ENCODE measurements around the gene IYD. TPM values are rescaled to one million over a fixed set of nuclear protein-coding genes. Genes with fewer than 3 reads are reported as not detected.
A peak's percentile ranks its signal among the peaks of the same experiment; 100 is the strongest.

Gene IYD
- polyA plus RNA-seq, 2 of the 4 experiments (the other 2 are of a cell fraction): 0.08 TPM; not detected in 1

DNA sequence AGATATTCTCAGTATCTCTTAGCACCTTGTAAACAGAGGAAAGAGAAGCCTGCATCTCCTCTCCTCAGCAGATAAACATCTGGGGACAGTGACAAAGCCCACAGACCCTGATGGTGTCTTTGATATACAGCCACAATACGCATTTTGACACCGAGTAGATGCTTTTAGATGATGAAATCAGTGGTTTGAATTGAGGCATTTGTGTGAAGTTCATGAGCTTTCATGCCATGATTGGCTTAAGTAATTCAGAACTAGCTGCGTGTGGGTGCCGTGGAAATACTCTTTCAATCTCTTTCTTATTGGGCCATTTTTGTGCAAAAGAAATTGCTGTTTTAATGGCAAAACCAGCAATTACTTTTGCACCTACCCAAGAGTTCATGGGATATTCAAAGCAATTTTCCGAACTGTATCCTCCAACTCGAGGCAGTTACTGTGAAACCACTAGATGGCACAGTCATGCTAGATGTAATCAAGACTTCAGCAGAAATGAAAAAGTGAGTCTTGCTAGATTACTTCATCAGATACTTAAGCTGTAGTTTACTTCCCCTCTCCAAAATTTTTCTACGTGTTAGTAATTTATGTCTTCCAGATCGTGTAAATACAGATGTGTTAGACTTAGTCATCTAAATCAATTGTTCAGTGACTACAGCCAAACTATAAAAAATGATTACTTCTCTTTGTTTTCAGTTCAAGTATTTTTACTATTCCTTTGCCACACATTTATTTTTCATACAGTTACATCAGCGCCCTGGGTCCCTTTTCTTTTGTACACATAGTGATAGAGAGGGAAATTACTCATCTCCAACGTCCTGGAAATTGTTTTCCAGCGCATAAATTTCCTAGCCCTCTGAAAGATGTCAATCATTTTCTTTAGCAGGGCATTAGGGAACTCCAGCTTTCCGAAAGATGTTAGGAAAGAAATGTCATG is 49.4 kb downstream of the IYD start (continued):
- no peak for TF ChIP-seq RFX5 (IDR thresholded peaks at IDR 0.05)
- TF ChIP-seq, protein P1, sequence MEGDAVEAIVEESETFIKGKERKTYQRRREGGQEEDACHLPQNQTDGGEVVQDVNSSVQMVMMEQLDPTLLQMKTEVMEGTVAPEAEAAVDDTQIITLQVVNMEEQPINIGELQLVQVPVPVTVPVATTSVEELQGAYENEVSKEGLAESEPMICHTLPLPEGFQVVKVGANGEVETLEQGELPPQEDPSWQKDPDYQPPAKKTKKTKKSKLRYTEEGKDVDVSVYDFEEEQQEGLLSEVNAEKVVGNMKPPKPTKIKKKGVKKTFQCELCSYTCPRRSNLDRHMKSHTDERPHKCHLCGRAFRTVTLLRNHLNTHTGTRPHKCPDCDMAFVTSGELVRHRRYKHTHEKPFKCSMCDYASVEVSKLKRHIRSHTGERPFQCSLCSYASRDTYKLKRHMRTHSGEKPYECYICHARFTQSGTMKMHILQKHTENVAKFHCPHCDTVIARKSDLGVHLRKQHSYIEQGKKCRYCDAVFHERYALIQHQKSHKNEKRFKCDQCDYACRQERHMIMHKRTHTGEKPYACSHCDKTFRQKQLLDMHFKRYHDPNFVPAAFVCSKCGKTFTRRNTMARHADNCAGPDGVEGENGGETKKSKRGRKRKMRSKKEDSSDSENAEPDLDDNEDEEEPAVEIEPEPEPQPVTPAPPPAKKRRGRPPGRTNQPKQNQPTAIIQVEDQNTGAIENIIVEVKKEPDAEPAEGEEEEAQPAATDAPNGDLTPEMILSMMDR (IDR thresholded peaks at IDR 0.05): peak; percentile 75
- no peak for TF ChIP-seq HDAC2 (IDR thresholded peaks at IDR 0.05)
- TF ChIP-seq POLR2AphosphoS2 (conservative IDR thresholded peaks at IDR 0.05; ENCODE audit: low read length): no peak
- TF ChIP-seq MYC (IDR thresholded peaks at IDR 0.05; ENCODE audit: borderline replicate concordance, low read length): no peak
- no peak for TF ChIP-seq RNF2 (IDR thresholded peaks at IDR 0.05; ENCODE audit: borderline replicate concordance, low read depth)
- no peak for TF ChIP-seq RARB (CRISPR knock-in tag; IDR thresholded peaks at IDR 0.05)
- TF ChIP-seq RCOR1 (IDR thresholded peaks at IDR 0.05; ENCODE audit: low read depth, low read length): no peak
- TF ChIP-seq HOXA7 (CRISPR knock-in tag; IDR thresholded peaks at IDR 0.05): no peak
- no peak for TF ChIP-seq EHMT2 (IDR thresholded peaks at IDR 0.05; ENCODE audit: low read depth)
- TF ChIP-seq ZFP36 (IDR thresholded peaks at IDR 0.05; ENCODE audit: borderline replicate concordance, partially characterized antibody): no peak
- TF ChIP-seq EP300 (IDR thresholded peaks at IDR 0.05): peak in 1 of 2 experiments; percentile 61; a peak in 2 of 5 replicates
- TF ChIP-seq MAZ (IDR thresholded peaks at IDR 0.05; ENCODE audit: borderline replicate concordance, low read depth, low read length): no peak
- TF ChIP-seq, protein P2, sequence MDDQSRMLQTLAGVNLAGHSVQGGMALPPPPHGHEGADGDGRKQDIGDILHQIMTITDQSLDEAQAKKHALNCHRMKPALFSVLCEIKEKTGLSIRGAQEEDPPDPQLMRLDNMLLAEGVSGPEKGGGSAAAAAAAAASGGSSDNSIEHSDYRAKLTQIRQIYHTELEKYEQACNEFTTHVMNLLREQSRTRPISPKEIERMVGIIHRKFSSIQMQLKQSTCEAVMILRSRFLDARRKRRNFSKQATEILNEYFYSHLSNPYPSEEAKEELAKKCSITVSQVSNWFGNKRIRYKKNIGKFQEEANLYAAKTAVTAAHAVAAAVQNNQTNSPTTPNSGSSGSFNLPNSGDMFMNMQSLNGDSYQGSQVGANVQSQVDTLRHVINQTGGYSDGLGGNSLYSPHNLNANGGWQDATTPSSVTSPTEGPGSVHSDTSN (IDR thresholded peaks at IDR 0.05): no peak
- no peak for TF ChIP-seq BHLHE40 (IDR thresholded peaks at IDR 0.05; ENCODE audit: low read depth, low read length)
- TF ChIP-seq CHD2 (IDR thresholded peaks at IDR 0.05; ENCODE audit: low read length, partially characterized antibody): no peak
- no peak for TF ChIP-seq NFE2L2 (conservative IDR thresholded peaks at IDR 0.05; ENCODE audit: low read length)

DNA sequence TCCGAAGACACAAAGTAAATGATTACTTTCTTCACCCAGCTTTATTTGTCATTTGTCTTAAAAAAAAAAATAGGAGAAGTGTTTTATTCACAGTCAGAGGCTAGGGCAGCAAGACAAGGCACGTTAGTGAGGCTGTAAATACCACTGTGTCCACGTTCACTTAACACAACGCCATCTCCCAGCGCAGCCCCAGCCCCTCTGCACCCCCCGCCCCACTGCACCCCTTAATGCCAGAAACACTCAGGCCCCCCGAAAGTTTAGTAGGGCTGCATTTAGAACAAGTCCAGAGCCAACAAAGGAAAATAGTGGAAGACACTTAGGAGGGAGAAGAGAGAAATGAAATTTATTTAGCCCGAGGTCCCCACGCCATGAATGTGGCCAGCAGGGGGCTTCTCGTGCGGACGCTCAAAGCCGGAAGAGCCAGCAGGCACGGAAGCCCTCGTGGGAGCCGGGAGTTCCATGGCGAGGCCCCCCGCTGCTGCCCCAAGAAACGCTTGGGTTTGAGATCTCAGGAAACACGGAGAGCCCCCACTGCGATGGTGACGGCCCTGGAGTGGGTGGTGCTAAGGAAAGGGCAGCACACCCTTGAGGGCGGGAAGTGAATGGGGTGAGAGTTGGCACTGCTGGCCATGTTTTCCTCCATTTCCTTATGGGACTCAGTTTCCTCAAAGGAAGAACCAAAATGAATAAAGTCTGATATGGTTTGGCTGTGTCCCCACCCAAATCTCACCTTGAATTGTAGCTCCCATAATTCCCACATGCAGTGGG is 50.2 kb downstream of the IYD start:
- H3K4me2 ChIP-seq: peak overlapping the region; percentile 56
- H3K9me3 ChIP-seq: 0 out of 3 replicates have a peak, but pooled peaks cover 2% of the 10 kb centered on the region
- 5% methylated on average over 23 of the region's 23 CpGs for WGBS (ENCODE audit: missing lambda C conversion rate)
- no peak for FAIRE-seq
- peak overlapping the region; percentile 80 to 87 for H3K27ac ChIP-seq
- peaks cover 11% of the 10 kb centered on the region; the same call in 2 of the 3 replicates for H3K4me1 ChIP-seq
- POLR2A ChIA-PET: interaction anchor here (2.4 kb wide), 1 partner anchor 396 kb away, joined by 16 read pairs; no protein-coding TSS in a partner anchor
- H3K4me3 ChIP-seq: peak overlapping the region; percentile 37
- CTCF ChIA-PET: interaction anchor here (0.6 to 4.7 kb wide), 32 partner anchors 8 to 817 kb away, joined by 3 to 86 read pairs (median 4); partner anchors contain the start of gene MTHFD1L
- peak; percentile 87 to 92 for ATAC-seq
- DNase-seq (ENCODE audit: low read depth in 1 of 2, low spot score in 1 of 2): peak; percentile 58 to 62
- TF ChIP-seq HOXA7 (CRISPR knock-in tag; IDR thresholded peaks at IDR 0.05): no peak
- TF ChIP-seq POLR2AphosphoS2 (conservative IDR thresholded peaks at IDR 0.05; ENCODE audit: low read length): no peak
- TF ChIP-seq FOSL2 (IDR thresholded peaks at IDR 0.05): no peak
- TF ChIP-seq FOSL2 (CRISPR knock-in tag; IDR thresholded peaks at IDR 0.05): no peak
- no peak for TF ChIP-seq TP53 (CRISPR knock-in tag; IDR thresholded peaks at IDR 0.05)
- TF ChIP-seq MYC (IDR thresholded peaks at IDR 0.05; ENCODE audit: borderline replicate concordance, low read length): no peak
- TF ChIP-seq KDM1A (IDR thresholded peaks at IDR 0.05; ENCODE audit: low read depth): no peak
- peak; percentile 59; the same call in 2 of the 3 replicates for TF ChIP-seq SMC3 (IDR thresholded peaks at IDR 0.05)
- TF ChIP-seq CBX2 (IDR thresholded peaks at IDR 0.05; ENCODE audit: borderline replicate concordance, low read depth): no peak
- TF ChIP-seq KDM5A (IDR thresholded peaks at IDR 0.05): no peak
- TF ChIP-seq EHMT2 (IDR thresholded peaks at IDR 0.05; ENCODE audit: low read depth): no peak
- TF ChIP-seq TFCP2L1 (CRISPR knock-in tag; IDR thresholded peaks at IDR 0.05): no peak
- TF ChIP-seq, protein P3, sequence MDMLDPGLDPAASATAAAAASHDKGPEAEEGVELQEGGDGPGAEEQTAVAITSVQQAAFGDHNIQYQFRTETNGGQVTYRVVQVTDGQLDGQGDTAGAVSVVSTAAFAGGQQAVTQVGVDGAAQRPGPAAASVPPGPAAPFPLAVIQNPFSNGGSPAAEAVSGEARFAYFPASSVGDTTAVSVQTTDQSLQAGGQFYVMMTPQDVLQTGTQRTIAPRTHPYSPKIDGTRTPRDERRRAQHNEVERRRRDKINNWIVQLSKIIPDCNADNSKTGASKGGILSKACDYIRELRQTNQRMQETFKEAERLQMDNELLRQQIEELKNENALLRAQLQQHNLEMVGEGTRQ (IDR thresholded peaks at IDR 0.05): no peak
- TF ChIP-seq EP300 (IDR thresholded peaks at IDR 0.05): no peak
- TF ChIP-seq NR3C1 (IDR thresholded peaks at IDR 0.05): no peak
- no peak for TF ChIP-seq HDAC2 (IDR thresholded peaks at IDR 0.05)
- no peak for TF ChIP-seq MAFK (IDR thresholded peaks at IDR 0.05; ENCODE audit: partially characterized antibody)
- TF ChIP-seq, protein P4, sequence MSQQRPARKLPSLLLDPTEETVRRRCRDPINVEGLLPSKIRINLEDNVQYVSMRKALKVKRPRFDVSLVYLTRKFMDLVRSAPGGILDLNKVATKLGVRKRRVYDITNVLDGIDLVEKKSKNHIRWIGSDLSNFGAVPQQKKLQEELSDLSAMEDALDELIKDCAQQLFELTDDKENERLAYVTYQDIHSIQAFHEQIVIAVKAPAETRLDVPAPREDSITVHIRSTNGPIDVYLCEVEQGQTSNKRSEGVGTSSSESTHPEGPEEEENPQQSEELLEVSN (IDR thresholded peaks at IDR 0.05; ENCODE audit: borderline replicate concordance, low read depth): peak; percentile 90
- no peak for TF ChIP-seq NPAS2 (CRISPR knock-in tag; IDR thresholded peaks at IDR 0.05; ENCODE audit: borderline replicate concordance)
- TF ChIP-seq, protein P1 (IDR thresholded peaks at IDR 0.05): peak; percentile 51
